Sciatic nerve (tissue), 2 donors: Measurements from ENCODE around the gene CSMD2. TPM values are rescaled to one million over a fixed set of nuclear protein-coding genes. Genes with fewer than 3 reads are reported as not detected.

ENCODE experiments used
- ATAC-seq: fragments of 200-7000 bp; cut with Tn5 transposase; one replicate; pipeline ENCODE4 v1.9.1; 2020; ENCODE audit warnings: mild to moderate bottlenecking, moderate library complexity
- DNase-seq: peaks from one replicate; pipeline ENCODE4 v3.0.0-alpha.2; 2020; ENCODE audit warnings: low spot score
- intact Hi-C: fragments of 100-400 bp; cut with DNase I; formaldehyde crosslinking; loops from one replicate; pipeline ENCODE4 v1.14.2; 2022
- total RNA-seq: library from RNA; stranded (reverse); fragmentation: NEBNext Ultra II Directional; extraction: Animal tissue kit (Norgen Biotek cat#: 25700); gene quantifications from one replicate; pipeline ENCODE4 v1.2.1, GENCODE V29; 2021
- donor health status: DM: no; HTN: no; CAD: no.
- donor health status: DM: no; HTN: no; CAD: no.

The CSMD2 gene
- total RNA-seq, 1 donor from 2014 or later, result 1.5 TPM

DNA sequence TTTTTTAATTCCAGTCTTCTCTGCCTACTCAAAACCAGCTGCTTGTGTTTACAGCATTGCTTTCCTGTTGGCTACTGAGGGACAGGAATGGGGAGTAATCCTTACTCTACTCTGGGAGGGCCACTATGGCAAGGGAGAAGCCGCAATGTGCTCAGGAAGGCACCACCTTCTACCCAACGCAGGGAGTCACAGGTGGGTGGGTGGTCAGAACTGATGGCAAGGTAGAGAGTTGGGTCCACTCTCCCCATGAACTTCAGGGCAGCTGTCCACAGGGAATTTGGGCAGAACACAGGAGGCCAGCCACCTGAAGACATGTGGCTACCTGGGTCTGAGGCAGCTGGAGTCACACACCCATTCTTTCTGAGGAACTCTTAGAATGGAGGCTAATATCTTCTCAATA lies 341.6 kb downstream of the CSMD2 start:
- ATAC-seq (no peak), DNase-seq (no peak)
- intact Hi-C loops, result no loop called here

DNA sequence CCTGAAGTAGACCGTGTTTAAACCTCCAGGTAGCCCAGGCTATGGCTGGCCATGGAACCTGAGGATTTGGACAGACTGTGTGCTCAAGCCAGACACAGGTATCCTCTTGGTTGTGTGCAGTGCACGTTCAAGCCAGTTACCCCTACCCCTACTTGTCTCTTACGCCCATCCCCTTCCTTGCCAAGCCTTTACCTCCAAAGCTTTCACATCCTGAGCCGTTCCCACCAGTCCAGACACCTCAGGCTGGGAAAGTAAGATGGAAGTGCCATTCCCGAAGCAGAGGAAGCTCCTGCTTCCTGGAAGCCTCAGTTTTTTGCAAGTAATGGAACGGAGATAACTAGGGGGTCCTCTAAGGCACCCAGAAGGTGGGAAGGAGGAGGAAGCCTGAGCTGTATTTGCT lies 342.6 kb downstream of the CSMD2 start:
- DNase-seq (no peak), ATAC-seq (no peak)
- intact Hi-C loops, result no loop called here

DNA sequence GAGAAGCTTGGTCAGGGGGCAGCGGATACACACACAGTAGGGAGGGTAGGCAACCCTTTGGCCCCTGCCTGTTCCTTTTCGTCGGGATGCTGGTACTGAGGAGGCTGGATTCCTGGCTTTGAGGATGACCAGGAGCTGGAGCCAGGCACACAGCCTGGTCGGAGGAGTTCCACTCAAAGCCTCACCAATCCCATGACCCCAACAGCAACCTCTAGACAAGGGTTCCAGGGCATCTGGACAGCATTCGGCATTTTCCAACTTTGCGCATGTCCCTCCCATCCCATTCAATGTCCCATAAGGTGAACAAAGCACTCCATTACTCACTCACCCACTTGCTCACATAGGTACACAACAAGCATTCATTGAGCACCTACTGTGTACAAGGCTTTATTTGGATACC lies 343.7 kb downstream of the CSMD2 start:
- ATAC-seq, result no peak
- DNase-seq, result no peak
- intact Hi-C loops, result no loop called here

DNA sequence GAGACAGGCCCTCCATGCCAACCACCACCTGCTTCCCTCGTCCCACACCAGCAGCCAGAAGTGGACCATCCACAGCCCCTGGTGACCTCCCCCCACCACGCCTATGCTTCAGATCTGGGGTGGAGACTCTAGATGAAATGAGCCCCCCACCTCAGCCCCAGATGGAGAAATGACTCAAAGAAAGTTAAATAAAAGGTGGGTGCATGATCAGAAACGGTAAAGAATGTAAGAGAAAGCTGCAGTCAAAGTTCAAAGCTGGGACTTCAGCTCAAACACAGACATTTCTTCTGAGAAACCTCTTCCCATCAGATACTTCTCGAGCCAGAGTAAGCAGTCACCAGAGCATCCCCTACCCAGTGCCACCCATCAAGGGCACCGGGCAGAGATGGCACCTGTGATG lies 344.2 kb downstream of the CSMD2 start:
- intact Hi-C loops, result no loop called here
- DNase-seq, result no peak
- no peak for ATAC-seq

DNA sequence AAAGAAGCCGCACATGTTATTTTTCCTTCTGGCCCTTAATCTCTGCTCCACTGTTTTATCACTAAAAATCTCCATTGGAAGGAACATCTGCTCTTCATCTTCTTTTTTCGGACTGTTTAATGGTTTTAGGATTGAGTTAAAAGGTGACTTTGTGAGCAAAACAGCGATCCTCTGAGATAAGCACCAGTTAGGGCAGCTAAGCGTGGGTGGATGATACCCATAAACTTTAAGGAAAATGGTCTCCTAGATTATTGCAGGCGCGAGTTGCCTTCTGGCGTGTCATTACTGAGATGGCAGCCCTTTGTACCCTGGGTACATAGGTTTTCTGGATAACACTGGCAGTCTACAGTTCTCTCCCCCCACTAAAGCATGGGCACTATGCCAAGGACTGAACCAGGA lies 345.1 kb downstream of the CSMD2 start:
- DNase-seq, result no peak
- intact Hi-C loops, result no loop called here
- no peak for ATAC-seq

DNA sequence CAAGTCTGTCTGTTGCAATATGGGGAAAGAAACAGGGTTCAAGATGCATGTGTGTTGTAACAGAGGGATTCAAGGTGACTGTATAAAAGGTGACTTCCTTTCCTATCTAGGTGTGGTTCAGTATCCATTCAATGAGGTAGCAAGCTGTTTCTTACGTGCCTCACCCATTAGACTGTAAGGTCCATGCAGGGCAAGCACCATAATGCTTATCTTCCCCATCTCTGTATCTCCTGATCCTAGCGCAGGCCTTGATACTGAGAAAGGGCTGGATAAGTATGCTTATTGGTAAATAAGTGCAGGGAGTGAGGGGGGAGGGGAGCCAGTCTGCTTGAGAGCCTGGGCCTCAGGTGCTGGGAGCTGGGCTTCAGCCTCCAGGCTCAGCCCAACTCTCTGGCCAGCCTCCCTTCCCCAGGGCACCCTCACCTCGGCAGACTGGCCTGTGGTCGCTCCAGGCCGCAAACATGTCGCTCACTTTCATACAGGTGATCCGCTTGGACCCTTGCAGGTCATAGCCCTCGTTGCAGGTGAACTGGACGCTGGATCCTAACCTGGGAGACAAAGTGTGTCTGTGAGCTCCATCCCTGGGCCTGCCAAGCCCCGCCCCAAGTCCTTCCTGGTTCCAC lies 345.6 kb downstream of the CSMD2 start:
- ATAC-seq (no peak), DNase-seq (no peak)
- intact Hi-C loops, result no loop called here

DNA sequence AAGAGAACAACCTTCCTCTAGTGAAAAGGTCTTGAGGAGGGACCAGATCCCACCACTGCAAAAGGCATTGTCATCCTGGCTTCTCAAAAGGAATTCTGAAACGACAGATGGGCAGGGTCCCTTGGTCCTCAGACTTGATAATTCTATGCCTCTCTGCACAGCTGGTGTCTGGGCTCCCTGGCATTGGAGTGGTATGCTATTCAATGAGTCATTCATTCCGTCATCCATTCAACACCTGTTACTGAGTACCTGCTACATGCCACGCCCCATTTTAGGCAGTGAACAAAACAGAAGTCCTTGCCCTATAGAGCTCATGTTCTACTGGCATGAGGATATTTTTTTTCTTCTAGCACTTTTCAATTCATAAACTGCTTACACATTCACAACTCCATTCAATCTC lies 347.0 kb downstream of the CSMD2 start:
- DNase-seq (no peak), ATAC-seq (no peak)
- intact Hi-C loops, result no loop called here

DNA sequence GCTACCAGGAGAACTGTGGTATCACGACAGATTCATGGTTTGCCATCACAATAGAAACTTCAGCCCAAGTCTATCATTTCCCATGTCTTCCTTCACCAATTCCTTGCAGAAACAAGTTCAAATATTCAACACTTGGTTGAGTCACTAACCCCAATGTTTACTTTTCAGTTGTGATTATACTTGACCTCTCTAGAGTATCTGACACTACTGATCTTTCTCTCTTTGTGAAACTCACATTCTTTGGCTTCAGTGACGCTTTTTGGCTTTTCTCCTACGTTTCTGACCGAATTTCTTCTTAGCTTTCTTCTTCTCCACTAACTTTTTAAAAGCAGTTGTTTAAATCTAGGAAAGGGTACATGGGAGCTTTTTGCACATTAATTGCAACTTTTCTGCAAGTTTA lies 350.0 kb downstream of the CSMD2 start:
- DNase-seq (no peak), ATAC-seq (peak; percentile 62)
- intact Hi-C loops, result no loop called here

DNA sequence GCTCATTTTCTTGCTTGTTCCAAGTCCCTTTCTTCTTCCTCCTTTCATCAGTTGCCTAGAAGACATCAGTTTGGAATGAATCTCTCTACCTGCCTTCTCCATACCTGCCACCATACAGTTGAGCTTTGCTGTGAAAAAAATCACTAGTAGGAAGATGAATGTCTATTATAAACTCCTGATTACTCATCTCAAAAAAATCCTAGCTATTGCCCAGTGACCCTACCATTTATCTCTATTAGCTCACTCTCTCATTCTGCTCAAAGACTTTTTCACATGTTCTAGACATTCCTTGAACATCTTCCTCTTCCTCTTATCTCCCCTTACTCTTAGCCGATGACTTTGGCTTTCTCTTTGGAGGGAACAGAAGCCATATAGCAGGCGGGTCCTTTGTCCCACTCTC lies 350.9 kb downstream of the CSMD2 start:
- intact Hi-C loops, result no loop called here
- ATAC-seq (no peak), DNase-seq (no peak)

DNA sequence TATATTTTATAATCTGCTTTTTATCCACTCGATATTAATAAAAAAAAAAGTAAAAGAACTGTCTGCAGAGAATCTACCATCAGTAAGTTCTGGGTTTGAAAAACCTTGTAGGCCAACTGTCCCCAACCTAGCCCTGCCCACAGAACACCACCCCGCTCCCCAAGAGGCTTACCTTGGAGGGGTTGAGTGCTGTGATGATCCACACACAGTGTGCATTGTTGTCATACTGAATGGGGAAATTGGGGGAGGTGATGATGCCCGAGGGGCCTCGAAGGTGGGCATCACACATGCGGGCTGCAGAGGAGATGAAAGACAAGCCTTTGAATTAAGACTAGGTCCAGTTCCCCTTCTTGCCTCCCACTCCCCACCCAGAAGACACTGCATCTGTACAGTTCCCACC lies 354.5 kb downstream of the CSMD2 start:
- ATAC-seq, result no peak
- DNase-seq, result no peak
- intact Hi-C loops, result no loop called here

DNA sequence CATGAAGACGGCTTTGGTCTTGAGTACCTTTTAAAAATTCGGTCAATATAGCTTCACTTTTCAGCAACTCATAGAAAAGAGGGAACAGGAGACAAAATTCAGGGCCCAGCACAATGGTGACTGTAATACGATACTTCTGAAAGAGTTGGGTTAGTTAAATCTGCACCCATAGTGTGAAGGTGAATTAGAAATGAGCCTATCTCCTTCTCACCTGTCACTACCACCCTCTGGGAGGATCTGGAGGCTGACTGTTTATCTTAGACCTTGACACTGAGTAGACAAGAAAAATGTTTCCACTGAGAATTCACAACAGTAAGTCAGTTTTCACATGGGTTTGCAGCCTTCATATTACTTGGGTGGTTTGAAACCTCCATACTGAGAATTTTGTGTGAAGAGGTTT lies 359.0 kb downstream of the CSMD2 start:
- ATAC-seq, result no peak
- intact Hi-C loops, result no loop called here
- no peak for DNase-seq

DNA sequence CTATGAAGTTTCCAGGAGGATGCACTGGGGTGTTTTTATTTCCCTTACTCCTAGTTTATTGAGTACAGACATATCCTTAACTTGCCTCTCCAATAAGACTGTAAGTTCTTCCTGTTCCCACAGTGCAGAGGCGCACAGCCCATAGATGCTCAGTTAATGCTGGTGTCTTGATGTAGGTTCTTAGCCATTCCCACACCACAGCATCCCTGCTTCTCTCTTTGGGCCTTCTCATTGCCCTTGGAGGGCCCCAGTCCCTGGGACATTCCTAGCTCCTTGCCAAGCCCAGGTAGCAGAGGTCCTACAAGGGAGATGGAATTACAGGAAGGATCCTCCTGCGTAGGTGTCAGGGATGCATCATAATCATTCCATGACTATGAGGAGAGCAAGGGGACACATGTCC lies 362.8 kb downstream of the CSMD2 start:
- intact Hi-C loops, result no loop called here
- no peak for ATAC-seq
- no peak for DNase-seq

DNA sequence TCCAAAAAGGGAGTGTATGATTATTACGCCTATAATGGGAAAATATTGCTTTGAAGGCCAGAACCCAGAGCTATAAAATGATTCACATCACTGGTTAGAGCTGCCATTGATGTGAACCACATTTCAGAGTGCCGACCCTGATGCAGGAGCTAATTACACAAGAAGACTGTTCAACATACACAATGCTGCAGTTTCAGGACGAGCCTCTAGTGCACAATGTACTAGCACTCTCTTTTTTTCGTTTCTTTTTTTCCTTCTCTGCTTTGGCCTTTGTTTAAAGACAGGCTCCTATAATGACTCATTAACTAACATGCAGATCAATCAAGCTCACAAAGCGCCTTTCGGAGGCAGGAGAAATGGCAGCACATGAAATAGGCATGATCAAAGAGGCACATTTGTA lies 367.2 kb downstream of the CSMD2 start:
- ATAC-seq, result no peak
- no peak for DNase-seq
- intact Hi-C loops, result no loop called here

DNA sequence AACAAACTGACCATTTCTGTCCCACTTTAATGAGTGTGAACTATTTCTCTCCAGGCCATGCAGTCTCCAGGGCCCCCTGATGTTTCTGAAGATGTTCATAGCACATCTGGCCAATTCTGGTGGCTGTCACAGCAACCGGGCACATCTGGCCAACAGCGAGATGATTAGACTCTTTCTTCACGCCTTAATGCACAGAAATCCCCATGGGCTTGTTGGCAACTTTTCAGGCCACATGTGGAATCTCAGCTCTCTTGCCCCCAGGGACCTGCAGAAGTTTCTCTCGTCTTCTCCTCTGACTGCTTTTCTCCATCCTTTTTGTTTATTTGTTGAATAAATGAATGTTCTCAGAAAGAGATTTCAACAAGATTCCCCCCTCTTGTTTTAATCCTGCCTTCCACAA lies 372.4 kb downstream of the CSMD2 start:
- ATAC-seq, result no peak
- no peak for DNase-seq
- intact Hi-C loops, result no loop called here

DNA sequence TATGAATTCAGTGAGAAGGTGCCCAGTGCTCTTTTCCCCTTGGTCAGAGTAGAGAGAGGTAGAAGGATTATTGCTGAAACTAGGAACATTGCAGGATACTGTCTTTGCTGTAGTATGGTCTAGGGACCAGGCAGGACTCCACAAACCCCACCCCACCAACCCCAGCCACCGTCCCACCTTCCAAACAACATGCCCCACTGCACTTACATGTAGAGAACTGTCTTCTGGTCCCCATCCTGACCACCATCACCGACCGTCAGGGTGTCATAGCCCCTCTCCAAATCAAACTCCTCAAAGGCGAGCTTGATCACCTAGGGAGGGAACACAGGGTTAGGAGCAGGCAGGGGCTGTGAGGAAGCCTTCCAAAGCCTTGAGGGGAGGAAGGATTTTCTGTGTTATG lies 372.8 kb downstream of the CSMD2 start:
- intact Hi-C loops, result no loop called here
- DNase-seq, result no peak
- ATAC-seq, result no peak

DNA sequence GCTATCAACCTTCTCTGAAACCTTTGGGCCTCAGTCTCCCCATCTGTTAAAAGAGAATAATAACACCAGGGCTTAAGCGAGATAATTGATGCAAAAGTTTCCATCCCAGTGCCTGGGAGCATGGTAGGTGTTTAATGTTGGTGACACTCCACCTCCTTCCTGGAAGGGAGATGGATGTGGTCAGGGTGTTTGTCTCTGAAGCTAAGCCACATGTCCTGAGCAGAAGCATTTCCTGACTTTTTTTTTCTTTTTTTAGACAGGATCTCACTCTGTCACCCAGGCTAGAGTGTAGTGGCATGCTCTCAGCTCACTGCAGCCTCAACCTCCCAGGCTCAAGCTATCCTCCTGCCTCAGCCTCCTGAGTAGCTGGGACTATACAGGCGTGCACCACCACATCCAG lies 373.8 kb downstream of the CSMD2 start:
- ATAC-seq (no peak), DNase-seq (no peak)
- intact Hi-C loops, result no loop called here

DNA sequence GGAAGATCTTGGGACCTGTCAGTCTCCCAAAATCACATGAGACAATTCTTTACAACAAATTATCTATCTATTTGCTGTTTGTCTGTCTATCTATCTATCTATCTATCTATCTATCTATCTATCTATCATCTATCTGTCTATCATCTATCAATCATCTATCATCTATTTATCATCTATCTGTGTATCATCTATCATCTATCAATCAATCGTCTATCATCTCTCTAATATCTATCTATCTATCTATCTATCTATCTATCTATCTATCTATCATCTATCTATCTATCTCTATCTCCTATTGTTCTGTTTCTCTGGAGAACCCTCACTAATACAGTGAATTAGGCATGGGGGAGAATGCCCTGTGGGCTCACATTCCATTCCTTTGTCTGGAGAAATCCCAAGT lies 374.5 kb downstream of the CSMD2 start:
- no peak for DNase-seq
- no peak for ATAC-seq
- intact Hi-C loops, result no loop called here

DNA sequence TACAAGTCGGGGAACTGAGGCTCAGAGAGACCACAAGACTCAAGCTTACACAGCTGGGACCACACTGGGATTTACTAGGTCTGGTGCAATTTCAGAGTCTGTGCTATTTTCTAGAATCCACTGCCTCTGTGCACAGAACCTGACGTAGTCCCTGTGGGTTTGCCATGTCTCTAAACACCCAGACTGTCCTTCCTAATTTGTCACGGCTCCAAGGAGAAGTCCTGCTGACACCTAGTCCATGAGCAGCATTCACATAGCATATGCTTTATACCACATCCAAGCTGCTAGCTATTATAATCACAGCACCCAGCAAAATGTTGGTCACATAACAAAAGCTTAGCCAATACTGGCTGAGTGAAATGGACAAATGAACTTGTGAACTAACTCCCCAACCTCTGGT lies 380.2 kb downstream of the CSMD2 start:
- ATAC-seq, result no peak
- no peak for DNase-seq
- intact Hi-C loops, result no loop called here

DNA sequence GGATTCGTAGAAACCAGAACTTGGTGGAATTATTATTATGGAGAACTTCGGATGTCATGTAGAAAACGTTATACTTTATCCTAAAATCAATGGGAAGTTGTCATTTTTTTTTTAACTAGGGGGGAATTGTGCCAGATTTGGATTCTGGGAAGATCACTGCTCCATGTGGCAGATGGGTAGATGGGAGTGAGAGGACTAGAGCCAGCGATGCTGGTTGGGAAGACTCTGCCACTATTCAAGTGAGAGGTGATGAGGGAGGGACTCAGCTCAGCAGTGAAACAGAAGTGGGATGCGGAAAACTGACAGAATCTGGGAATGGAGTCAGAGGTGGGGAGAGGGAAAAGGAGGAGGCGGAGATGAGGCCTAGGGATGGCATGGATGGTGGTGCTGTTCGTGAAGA lies 382.3 kb downstream of the CSMD2 start:
- no peak for DNase-seq
- intact Hi-C loops, result no loop called here
- no peak for ATAC-seq

DNA sequence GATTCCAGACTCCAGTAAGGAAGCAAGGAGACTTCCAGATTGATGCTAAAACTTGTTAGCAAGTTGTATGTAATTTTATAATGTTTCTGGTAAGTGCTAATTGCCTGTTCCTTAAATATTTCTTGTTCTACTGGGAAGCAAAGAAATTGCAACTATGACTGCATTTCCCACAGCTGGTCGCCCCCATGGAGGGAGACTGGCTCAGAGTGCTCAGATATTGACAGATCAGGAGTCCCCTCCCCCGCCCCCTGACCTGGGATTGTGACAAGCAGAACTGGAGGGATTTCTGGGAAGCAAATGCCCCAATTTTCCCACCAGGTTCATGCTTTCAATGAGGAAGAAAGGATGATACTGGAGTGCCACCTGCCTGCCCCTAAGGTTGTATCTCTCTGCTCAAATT lies 383.4 kb downstream of the CSMD2 start:
- intact Hi-C loops, result no loop called here
- ATAC-seq (no peak), DNase-seq (no peak)

DNA sequence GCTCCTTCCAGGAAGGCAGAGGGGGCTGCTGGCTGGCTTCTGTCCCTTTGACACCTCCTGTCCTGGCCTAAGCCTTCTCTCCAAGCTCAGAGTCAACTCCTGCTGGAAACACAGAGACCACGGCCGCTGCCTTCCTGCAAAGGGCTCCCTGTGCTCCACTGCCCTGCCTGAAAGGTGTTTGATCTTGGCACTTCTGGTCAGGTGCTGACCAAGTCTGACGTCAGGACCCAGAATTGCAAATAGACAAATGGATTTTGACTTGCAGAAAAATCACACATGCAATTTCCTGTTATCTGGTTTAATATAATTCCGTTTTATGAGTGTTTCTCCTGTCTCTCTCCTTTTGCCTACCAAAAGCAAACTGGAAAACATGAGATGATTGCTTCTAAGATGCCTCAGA lies 387.7 kb downstream of the CSMD2 start:
- ATAC-seq (no peak), DNase-seq (no peak)
- intact Hi-C loops, result no loop called here

DNA sequence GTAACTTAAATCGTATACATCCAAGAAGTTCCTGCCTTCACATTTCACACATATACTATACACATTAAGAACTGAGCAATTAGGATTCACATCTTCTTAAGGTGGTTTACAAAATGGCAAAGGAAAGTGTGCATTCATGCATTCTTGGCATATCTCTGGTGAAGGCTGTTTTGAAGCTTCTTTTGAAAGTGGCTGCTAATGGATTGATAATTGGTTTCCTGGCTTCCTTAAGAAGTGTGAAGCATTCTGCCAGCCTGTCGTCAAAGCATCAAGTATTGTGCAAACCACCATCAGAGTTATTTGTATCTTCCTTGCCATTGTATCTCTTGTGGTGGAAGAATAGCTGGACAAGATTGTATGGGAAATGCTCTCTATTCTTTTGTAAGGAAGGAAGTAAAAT lies 396.2 kb downstream of the CSMD2 start:
- intact Hi-C loops, result no loop called here
- ATAC-seq (no peak), DNase-seq (no peak)
